CD14-positive monocyte (primary cell): ENCODE results near the gene SLCO2B1. TPM values are rescaled to one million over a fixed set of nuclear protein-coding genes. Genes with fewer than 3 reads are reported as not detected.
A peak's percentile ranks its signal among the peaks of the same experiment; 100 is the strongest.

Source experiments
- DNase-seq, 3 donors: peaks; one replicate each; pipeline ENCODE4 v3.0.0-alpha.2; 2011 to 2022
- H2AFZ ChIP-seq: 2 replicates; pipeline ENCODE4 v1.6.0; 2012; ENCODE audit warnings: mild to moderate bottlenecking, low read depth, low read length, inconsistent platforms; ENCODE audit not compliant: insufficient read depth, poor library complexity, severe bottlenecking
- H3K27ac ChIP-seq, 2 donors: 1 replicate in 1 of 2; 2 replicates in 1 of 2; pipeline ENCODE4 v1.5.1; 2012 to 2013; ENCODE audit warnings: low read length in 2 of 2, control low read depth in 1 of 2, inconsistent platforms in 1 of 2, low read depth in 1 of 2, mild to moderate bottlenecking in 1 of 2
- H3K27me3 ChIP-seq, 2 donors: one replicate each; pipeline versions ENCODE4 v1.6.0 to v1.6.1; 2011 to 2013; ENCODE audit warnings: low read length in 2 of 2; ENCODE audit not compliant: control insufficient read depth in 2 of 2, insufficient read depth in 2 of 2
- H3K36me3 ChIP-seq, 2 donors: replicated peaks in 1 of 2; 1 replicate in 1 of 2; 2 replicates in 1 of 2; pipeline versions ENCODE4 v1.5.1 to v1.6.1; 2012 to 2013; ENCODE audit warnings: low read length in 2 of 2, control low read depth in 1 of 2, inconsistent platforms in 1 of 2, mild to moderate bottlenecking in 1 of 2; ENCODE audit not compliant: insufficient read depth in 2 of 2, control insufficient read depth in 1 of 2
- H3K4me1 ChIP-seq, 2 donors: 1 replicate in 1 of 2; 2 replicates in 1 of 2; pipeline versions ENCODE4 v1.5.1 to v1.6.1; 2012 to 2013; ENCODE audit warnings: low read length in 2 of 2, control low read depth in 1 of 2, inconsistent platforms in 1 of 2, mild to moderate bottlenecking in 1 of 2, moderate library complexity in 1 of 2; ENCODE audit not compliant: insufficient read depth in 2 of 2, control insufficient read depth in 1 of 2
- H3K4me2 ChIP-seq: replicated peaks from 2 replicates; pipeline ENCODE3; 2012; ENCODE audit warnings: low read length, moderate library complexity, mild to moderate bottlenecking; ENCODE audit not compliant: poor library complexity, severe bottlenecking; ENCODE audit errors: extremely low read depth
- H3K4me3 ChIP-seq, 3 experiments: fragments of 200-600 bp in 1 of 3; sonication (generic) in 1 of 3; replicated peaks in 1 of 3; 1 replicate in 2 of 3; 2 replicates in 1 of 3; pipeline ENCODE4 v1.5.1; 2011 to 2013; ENCODE audit warnings: low read length in 3 of 3, mild to moderate bottlenecking in 3 of 3, control low read depth in 2 of 3, low read depth in 2 of 3, inconsistent platforms in 1 of 3, moderate library complexity in 1 of 3
- H3K79me2 ChIP-seq: 2 replicates; pipeline ENCODE4 v1.6.0; 2012; ENCODE audit warnings: mild to moderate bottlenecking, control low read depth, inconsistent platforms, low read length, moderate library complexity; ENCODE audit not compliant: insufficient read depth
- H3K9ac ChIP-seq: 2 replicates; pipeline ENCODE4 v1.6.0; 2017; ENCODE audit warnings: low read length, mild to moderate bottlenecking; ENCODE audit not compliant: insufficient read depth, poor library complexity, severe bottlenecking
- H3K9me3 ChIP-seq, 2 donors: replicated peaks in 1 of 2; 1 replicate in 1 of 2; 2 replicates in 1 of 2; pipeline versions ENCODE4 v1.5.1 to v1.6.1; 2012 to 2013; ENCODE audit warnings: low read length in 2 of 2, control low read depth in 1 of 2; ENCODE audit not compliant: control insufficient read depth in 1 of 2, insufficient read depth in 1 of 2
- H4K20me1 ChIP-seq: 2 replicates; pipeline ENCODE4 v1.6.0; 2012; ENCODE audit warnings: mild to moderate bottlenecking, low read length, control low read depth, moderate library complexity; ENCODE audit not compliant: insufficient read depth
- H3K27ac Mint-ChIP-seq, 7 donors: one replicate each; pipeline ENCODE4 v1.8.0; 2020; ENCODE audit warnings: mild to moderate bottlenecking in 7 of 7, mixed read lengths in 7 of 7, moderate library complexity in 6 of 7, inconsistent platforms in 2 of 7
- H3K27me3 Mint-ChIP-seq, 3 donors: one replicate each; pipeline ENCODE4 v1.8.0; 2021 to 2022; ENCODE audit warnings: low read depth in 3 of 3, mild to moderate bottlenecking in 3 of 3, mixed read lengths in 3 of 3, moderate library complexity in 3 of 3, inconsistent platforms in 1 of 3
- H3K36me3 Mint-ChIP-seq, 2 donors: one replicate each; pipeline ENCODE4 v1.8.0; 2020; ENCODE audit warnings: mixed read lengths in 2 of 2, inconsistent platforms in 1 of 2, mild to moderate bottlenecking in 1 of 2
- H3K4me1 Mint-ChIP-seq: one replicate; pipeline ENCODE4 v1.8.0; 2020; ENCODE audit warnings: mild to moderate bottlenecking, mixed read lengths
- H3K4me3 Mint-ChIP-seq, 2 donors: one replicate each; pipeline ENCODE4 v1.8.0; 2020; ENCODE audit warnings: mild to moderate bottlenecking in 2 of 2, mixed read lengths in 2 of 2, moderate library complexity in 1 of 2
- H3K9me3 Mint-ChIP-seq, 7 donors: one replicate each; pipeline ENCODE4 v1.8.0; 2020 to 2022; ENCODE audit warnings: mixed read lengths in 7 of 7, mild to moderate bottlenecking in 6 of 7, moderate library complexity in 6 of 7, inconsistent platforms in 2 of 7
- WGBS: methylation state at CpG from one replicate; pipeline ENCODE4 v1.1.5; 2013; ENCODE audit warnings: missing lambda C conversion rate; ENCODE audit not compliant: insufficient coverage; 5-methylcytosine and 5-hydroxymethylcytosine counted together
- intact Hi-C, 2 donors: fragments of 100-400 bp; cut with micrococcal nuclease; formaldehyde crosslinking; loops; one replicate each; pipeline versions ENCODE4 v1.15.0 to v1.15.1; 2023
- polyA plus RNA-seq, 3 donors: library from polyadenylated mRNA; depleted of rRNA in 1 of 3; unstranded in 2 of 3; stranded (reverse) in 1 of 3; fragments of 300-500 nt in 2 of 3; fragments of >200 nt in 1 of 3; fragmentation: Illumina TruSeq in 2 of 3; gene quantifications; 1 replicate in 2 of 3; 2 replicates in 1 of 3; pipeline ENCODE4 v1.2.3, GENCODE V29; 2012 to 2021
- TF ChIP-seq, protein P1 (sequence below): fragments of 200-600 bp; IDR thresholded peaks from one replicate; pipeline ENCODE4 v1.8.0; 2022; ENCODE audit warnings: antibody characterized with exemption, mild to moderate bottlenecking

SLCO2B1 gene
- polyA plus RNA-seq, 3 donors = 0.13 to 0.47 TPM; not detected in 1

DNA sequence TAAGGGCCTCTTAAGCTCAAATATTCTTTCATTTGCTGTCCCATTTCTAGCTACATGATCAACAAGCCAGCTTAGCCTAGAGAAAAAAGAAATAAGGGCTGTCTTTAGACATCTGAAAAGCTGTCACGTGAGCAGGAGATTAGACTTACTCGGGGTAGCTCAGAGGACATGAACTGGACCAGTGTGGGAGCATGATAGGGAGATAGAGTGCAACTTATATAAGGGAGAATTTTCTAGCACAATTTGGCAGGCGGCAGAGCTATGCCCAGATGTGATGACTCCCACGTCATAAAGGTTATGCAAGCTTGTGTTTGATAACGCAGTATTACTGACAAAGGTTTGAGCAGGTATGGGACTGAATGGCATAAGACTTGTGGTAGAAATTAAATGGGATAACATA is 61.5 kb downstream of the SLCO2B1 start:
- H3K4me1 Mint-ChIP-seq = no peaks in the 10 kb centered on the region
- H3K9me3 Mint-ChIP-seq = no peaks in the 10 kb centered on the region
- DNase-seq = no peak
- TF ChIP-seq, protein P1, sequence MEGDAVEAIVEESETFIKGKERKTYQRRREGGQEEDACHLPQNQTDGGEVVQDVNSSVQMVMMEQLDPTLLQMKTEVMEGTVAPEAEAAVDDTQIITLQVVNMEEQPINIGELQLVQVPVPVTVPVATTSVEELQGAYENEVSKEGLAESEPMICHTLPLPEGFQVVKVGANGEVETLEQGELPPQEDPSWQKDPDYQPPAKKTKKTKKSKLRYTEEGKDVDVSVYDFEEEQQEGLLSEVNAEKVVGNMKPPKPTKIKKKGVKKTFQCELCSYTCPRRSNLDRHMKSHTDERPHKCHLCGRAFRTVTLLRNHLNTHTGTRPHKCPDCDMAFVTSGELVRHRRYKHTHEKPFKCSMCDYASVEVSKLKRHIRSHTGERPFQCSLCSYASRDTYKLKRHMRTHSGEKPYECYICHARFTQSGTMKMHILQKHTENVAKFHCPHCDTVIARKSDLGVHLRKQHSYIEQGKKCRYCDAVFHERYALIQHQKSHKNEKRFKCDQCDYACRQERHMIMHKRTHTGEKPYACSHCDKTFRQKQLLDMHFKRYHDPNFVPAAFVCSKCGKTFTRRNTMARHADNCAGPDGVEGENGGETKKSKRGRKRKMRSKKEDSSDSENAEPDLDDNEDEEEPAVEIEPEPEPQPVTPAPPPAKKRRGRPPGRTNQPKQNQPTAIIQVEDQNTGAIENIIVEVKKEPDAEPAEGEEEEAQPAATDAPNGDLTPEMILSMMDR = no peak
- no peaks in the 10 kb centered on the region for H3K9me3 ChIP-seq
- H4K20me1 ChIP-seq = no peaks in the 10 kb centered on the region
- no peaks in the 10 kb centered on the region for H3K36me3 Mint-ChIP-seq
- H3K27me3 ChIP-seq = peaks cover 0 to 2% of the 10 kb centered on the region in 2 donors
- H3K4me1 ChIP-seq = no peaks in the 10 kb centered on the region
- no peak overlapping the region for H3K4me2 ChIP-seq
- H3K36me3 ChIP-seq = no peaks in the 10 kb centered on the region
- H2AFZ ChIP-seq = no peak overlapping the region
- peaks cover 8 to 12% (median 10%) of the 10 kb centered on the region in 3 donors for H3K27me3 Mint-ChIP-seq
- 88% methylated on average over 4 of the region's 5 CpGs for WGBS
- H3K4me3 ChIP-seq = no peak overlapping the region
- no peaks in the 10 kb centered on the region for H3K79me2 ChIP-seq
- H3K9ac ChIP-seq = no peak overlapping the region
- no peak overlapping the region for H3K27ac ChIP-seq
- no peak overlapping the region for H3K4me3 Mint-ChIP-seq
- H3K27ac Mint-ChIP-seq = no peak overlapping the region
- intact Hi-C loops = no loop called here

DNA sequence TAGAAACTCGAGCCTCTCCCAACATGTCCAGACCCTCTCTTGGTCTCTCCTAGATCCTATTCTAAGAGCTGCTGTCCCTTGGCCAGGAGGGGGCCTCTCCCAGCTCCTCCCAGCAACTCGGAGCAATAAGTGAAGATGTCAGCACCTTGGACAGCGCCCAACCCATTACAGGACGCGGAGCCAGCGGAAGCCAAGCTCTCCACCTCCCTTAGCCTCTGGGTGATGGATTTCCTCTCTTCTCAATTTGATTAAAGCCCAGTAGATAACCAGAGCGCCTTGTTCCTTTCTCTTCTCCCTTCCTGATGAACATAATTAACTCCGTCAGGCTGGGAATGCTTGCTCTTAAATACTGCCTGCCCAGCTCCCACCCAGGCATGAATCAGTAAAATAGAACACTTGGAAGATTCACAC is 63.5 kb downstream of the SLCO2B1 start:
- Histone ChIP-seq H3K36me3 (no peaks in the 10 kb centered on the region), H3K9me3 (no peaks in the 10 kb centered on the region), H3K4me3 (no peak overlapping the region), H3K27ac (no peak overlapping the region), H4K20me1 (no peaks in the 10 kb centered on the region), H3K4me1 (no peaks in the 10 kb centered on the region), H3K4me2 (no peak overlapping the region), H3K79me2 (no peaks in the 10 kb centered on the region), H3K27me3 (no peaks in the 10 kb centered on the region), H2AFZ (no peak overlapping the region), H3K9ac (no peak overlapping the region)
- Mint-ChIP-seq H3K27ac (no peak overlapping the region), H3K36me3 (no peaks in the 10 kb centered on the region), H3K27me3 (peaks cover 8 to 17% (median 16%) of the 10 kb centered on the region in 3 donors), H3K4me1 (no peaks in the 10 kb centered on the region), H3K4me3 (no peak overlapping the region), H3K9me3 (peaks cover 0 to 2% (median 0%) of the 10 kb centered on the region in 7 donors)
- intact Hi-C loops = no loop called here
- WGBS = 0% methylated on average over 1 of the region's 8 CpGs
- TF ChIP-seq, protein P1 = peak; percentile 13
- DNase-seq = peak; percentile 40 to 59 (median 47)
